ENCODE data around the gene MORN1. TPM values are rescaled to one million over a fixed set of nuclear protein-coding genes. Genes with fewer than 3 reads are reported as not detected.

Gene MORN1
- total RNA-seq, 1 experiment from 2014 or later, result 47.8 TPM

DNA sequence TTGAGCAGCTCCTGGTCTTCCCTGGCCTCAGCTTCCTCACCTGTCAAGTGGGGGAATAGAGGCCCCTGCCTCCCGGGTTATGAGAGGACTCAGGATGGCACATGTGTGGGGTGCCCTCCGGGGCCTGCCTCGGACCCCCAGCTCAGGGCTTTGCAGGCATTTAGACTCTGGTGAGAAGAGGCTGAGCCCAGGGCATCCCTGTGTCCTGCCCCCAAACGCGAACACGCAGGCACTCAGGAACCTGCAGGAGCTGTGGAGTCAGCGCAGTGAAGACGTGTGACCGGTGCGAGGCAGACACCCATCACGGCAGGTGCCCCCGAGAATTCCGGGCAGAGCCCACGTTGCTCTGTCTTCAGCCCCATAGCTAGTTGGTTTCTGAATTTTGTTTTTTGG lies 26.5 kb upstream of the MORN1 start:
- H3K79me2 ChIP-seq (ENCODE audit: low read depth), result peaks cover 13% of the 10 kb centered on the region; the same call in 1 of the 2 replicates
- peaks cover 19% of the 10 kb centered on the region; the same call in 1 of the 2 replicates for H3K27me3 ChIP-seq (ENCODE audit: insufficient read depth, low read depth)
- peaks cover 21% of the 10 kb centered on the region; the same call in 1 of the 2 replicates for H3F3A ChIP-seq (ENCODE audit: insufficient read depth, low read depth)
- H4K20me1 ChIP-seq (ENCODE audit: insufficient read depth), result no peaks in the 10 kb centered on the region
- H3K27ac ChIP-seq, result no peak overlapping the region
- H3K4me1 ChIP-seq (replicated peaks; ENCODE audit: insufficient read depth), result peaks cover 25% of the 10 kb centered on the region
- no peaks in the 10 kb centered on the region for H3K36me3 ChIP-seq (ENCODE audit: low read depth)
- H3K9me2 ChIP-seq (ENCODE audit: insufficient read depth), result no peaks in the 10 kb centered on the region
- H2AFZ ChIP-seq, result no peak overlapping the region
- no TSS peak for BruUV-seq (replicated peaks)
- DNase-seq, result no peak
- H3K4me3 ChIP-seq, result no peak overlapping the region
- ChIA-PET CTCF (no interaction called here), POLR2A (ENCODE audit: unreplicated experiment) (no interaction called here)
- TF ChIP-seq EZH2 (IDR thresholded peaks at IDR 0.05; ENCODE audit: low read depth), result no peak
- TF ChIP-seq, protein P1, sequence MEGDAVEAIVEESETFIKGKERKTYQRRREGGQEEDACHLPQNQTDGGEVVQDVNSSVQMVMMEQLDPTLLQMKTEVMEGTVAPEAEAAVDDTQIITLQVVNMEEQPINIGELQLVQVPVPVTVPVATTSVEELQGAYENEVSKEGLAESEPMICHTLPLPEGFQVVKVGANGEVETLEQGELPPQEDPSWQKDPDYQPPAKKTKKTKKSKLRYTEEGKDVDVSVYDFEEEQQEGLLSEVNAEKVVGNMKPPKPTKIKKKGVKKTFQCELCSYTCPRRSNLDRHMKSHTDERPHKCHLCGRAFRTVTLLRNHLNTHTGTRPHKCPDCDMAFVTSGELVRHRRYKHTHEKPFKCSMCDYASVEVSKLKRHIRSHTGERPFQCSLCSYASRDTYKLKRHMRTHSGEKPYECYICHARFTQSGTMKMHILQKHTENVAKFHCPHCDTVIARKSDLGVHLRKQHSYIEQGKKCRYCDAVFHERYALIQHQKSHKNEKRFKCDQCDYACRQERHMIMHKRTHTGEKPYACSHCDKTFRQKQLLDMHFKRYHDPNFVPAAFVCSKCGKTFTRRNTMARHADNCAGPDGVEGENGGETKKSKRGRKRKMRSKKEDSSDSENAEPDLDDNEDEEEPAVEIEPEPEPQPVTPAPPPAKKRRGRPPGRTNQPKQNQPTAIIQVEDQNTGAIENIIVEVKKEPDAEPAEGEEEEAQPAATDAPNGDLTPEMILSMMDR (conservative IDR thresholded peaks at IDR 0.05), result no peak
- peaks cover 6% of the 10 kb centered on the region; the same call in 1 of the 2 replicates for H3K9me3 ChIP-seq (ENCODE audit: insufficient read depth, low read depth)
- intact Hi-C loops (cut with micrococcal nuclease; ENCODE audit: unreplicated experiment), result loop anchor here (10.0 kb wide), 1 partner anchor 227 kb away; no protein-coding TSS in a partner anchor
- no peak overlapping the region for H3K4me2 ChIP-seq

DNA sequence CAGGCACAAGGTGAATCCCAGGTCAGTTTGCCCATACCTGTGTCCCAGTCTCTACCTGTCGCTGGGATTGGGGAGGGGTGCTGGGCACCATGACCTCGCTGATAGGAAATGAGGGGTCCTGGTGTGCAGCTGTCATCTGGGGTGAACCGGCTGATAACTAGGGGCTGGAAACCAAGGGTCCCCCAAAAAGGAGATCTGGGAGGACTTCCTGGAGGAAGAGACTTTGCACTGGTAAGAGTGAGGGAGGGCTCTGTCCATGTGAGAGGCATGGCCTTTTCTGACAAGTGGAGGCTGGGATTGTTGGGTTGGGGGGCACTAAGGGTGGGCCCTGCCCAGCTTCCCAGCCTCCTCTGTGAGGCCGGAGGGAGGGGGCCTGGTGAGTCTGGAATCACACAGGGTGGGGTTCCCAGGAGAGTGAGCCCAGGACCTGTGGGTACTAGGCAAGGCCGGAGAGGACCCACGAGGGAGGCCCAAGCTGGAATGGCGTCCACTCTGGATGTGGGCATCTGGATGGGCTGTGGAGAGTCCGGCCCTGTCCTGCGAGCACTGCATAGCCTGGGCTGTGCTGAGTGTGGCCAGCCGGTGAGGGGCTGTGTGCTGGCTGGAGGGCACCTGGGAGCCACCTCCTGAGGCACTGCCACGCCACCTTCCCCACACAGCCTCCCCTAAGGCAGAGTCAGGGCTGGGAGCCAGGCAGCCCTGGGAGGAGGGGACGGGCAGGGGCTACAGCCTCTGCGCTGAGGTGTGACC lies 25.9 kb upstream of the MORN1 start:
- H2AFZ ChIP-seq, result no peak overlapping the region
- peak overlapping the region; percentile 69 for H3K4me2 ChIP-seq
- H3K27ac ChIP-seq, result no peak overlapping the region
- peaks cover 1% of the 10 kb centered on the region; the same call in 1 of the 2 replicates for H3K9me3 ChIP-seq (ENCODE audit: insufficient read depth, low read depth)
- no peak overlapping the region for H3K4me3 ChIP-seq
- H4K20me1 ChIP-seq (ENCODE audit: insufficient read depth), result no peaks in the 10 kb centered on the region
- ChIA-PET CTCF (no interaction called here), POLR2A (ENCODE audit: unreplicated experiment) (no interaction called here)
- peaks cover 21% of the 10 kb centered on the region; the same call in 1 of the 2 replicates for H3F3A ChIP-seq (ENCODE audit: insufficient read depth, low read depth)
- H3K36me3 ChIP-seq (ENCODE audit: low read depth), result no peaks in the 10 kb centered on the region
- H3K9me2 ChIP-seq (ENCODE audit: insufficient read depth), result no peaks in the 10 kb centered on the region
- TF ChIP-seq EZH2 (IDR thresholded peaks at IDR 0.05; ENCODE audit: low read depth), result no peak
- TF ChIP-seq, protein P1 (conservative IDR thresholded peaks at IDR 0.05), result no peak
- peaks cover 25% of the 10 kb centered on the region for H3K4me1 ChIP-seq (replicated peaks; ENCODE audit: insufficient read depth)
- no peak for DNase-seq
- no TSS peak for BruUV-seq (replicated peaks)
- peaks cover 14% of the 10 kb centered on the region; the same call in 1 of the 2 replicates for H3K79me2 ChIP-seq (ENCODE audit: low read depth)
- intact Hi-C loops (cut with micrococcal nuclease; ENCODE audit: unreplicated experiment), result loop anchor here (10.0 kb wide), 1 partner anchor 228 kb away; no protein-coding TSS in a partner anchor
- peaks cover 13% of the 10 kb centered on the region; the same call in 1 of the 2 replicates for H3K27me3 ChIP-seq (ENCODE audit: insufficient read depth, low read depth)

DNA sequence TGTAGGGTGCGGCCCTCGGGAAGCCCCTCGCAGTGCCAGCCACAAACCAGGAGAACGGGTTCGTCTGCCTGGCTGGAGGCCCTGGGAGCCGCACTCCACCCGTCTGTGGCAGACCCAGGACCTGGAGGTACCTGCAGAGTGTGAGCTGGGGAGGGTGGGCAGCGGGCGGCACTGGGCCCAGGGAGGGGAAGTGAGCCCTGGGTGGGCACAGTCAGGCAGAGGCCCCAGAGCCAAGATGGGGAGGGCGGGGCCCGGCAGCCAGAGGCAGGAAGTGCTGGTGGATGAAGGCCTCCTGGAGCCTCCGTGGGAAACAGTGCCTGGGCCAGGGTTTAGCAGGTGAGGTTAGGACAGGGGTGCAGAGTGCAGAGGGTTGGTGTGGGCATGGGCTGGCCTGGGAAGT lies 25.0 kb upstream of the MORN1 start:
- H3K9me2 ChIP-seq (ENCODE audit: insufficient read depth), result no peaks in the 10 kb centered on the region
- intact Hi-C loops (cut with micrococcal nuclease; ENCODE audit: unreplicated experiment), result loop anchor here (10.0 kb wide), 1 partner anchor 228 kb away; no protein-coding TSS in a partner anchor
- H3K4me1 ChIP-seq (replicated peaks; ENCODE audit: insufficient read depth), result peaks cover 25% of the 10 kb centered on the region
- no peak overlapping the region for H3K27ac ChIP-seq
- TF ChIP-seq, protein P1 (conservative IDR thresholded peaks at IDR 0.05), result no peak
- TF ChIP-seq EZH2 (IDR thresholded peaks at IDR 0.05; ENCODE audit: low read depth), result no peak
- peaks cover 8% of the 10 kb centered on the region; the same call in 1 of the 2 replicates for H3K27me3 ChIP-seq (ENCODE audit: insufficient read depth, low read depth)
- peak overlapping the region; percentile 69 for H3K4me2 ChIP-seq
- ChIA-PET POLR2A (ENCODE audit: unreplicated experiment) (no interaction called here), CTCF (interaction anchor here (0.6 to 1.0 kb wide), 2 partner anchors 113 to 162 kb away, joined by 3 read pairs; partner anchors contain the start of gene HES5)
- no peaks in the 10 kb centered on the region for H3K9me3 ChIP-seq (ENCODE audit: insufficient read depth, low read depth)
- H3F3A ChIP-seq (ENCODE audit: insufficient read depth, low read depth), result peaks cover 21% of the 10 kb centered on the region; the same call in 1 of the 2 replicates
- H4K20me1 ChIP-seq (ENCODE audit: insufficient read depth), result no peaks in the 10 kb centered on the region
- no peak overlapping the region for H3K4me3 ChIP-seq
- no peak overlapping the region for H2AFZ ChIP-seq
- H3K36me3 ChIP-seq (ENCODE audit: low read depth), result no peaks in the 10 kb centered on the region
- peak; percentile 47 to 66 for DNase-seq
- H3K79me2 ChIP-seq (ENCODE audit: low read depth), result peaks cover 21% of the 10 kb centered on the region
- no TSS peak for BruUV-seq (replicated peaks)
